Measurements from ENCODE around the gene GPBP1.

- TF ChIP-seq REST (IDR thresholded peaks at IDR 0.05; ENCODE audit: low read depth) (no peak), CREB1 (IDR thresholded peaks at IDR 0.05; ENCODE audit: low read depth) (no peak), CEBPB (IDR thresholded peaks at IDR 0.05) (no peak), TEAD4 (IDR thresholded peaks at IDR 0.05) (no peak), TCF12 (IDR thresholded peaks at IDR 0.05; ENCODE audit: low read depth) (no peak), YY1 (IDR thresholded peaks at IDR 0.05; ENCODE audit: low read depth) (no peak), NFIC (IDR thresholded peaks at IDR 0.05) (no peak)
Measured at GRCh38 chr5:57258052-57258451, 84.2 kb downstream of the GPBP1 start.

All from Ishikawa (cell line).